ENCODE measurements around the gene PRR36.

DNA sequence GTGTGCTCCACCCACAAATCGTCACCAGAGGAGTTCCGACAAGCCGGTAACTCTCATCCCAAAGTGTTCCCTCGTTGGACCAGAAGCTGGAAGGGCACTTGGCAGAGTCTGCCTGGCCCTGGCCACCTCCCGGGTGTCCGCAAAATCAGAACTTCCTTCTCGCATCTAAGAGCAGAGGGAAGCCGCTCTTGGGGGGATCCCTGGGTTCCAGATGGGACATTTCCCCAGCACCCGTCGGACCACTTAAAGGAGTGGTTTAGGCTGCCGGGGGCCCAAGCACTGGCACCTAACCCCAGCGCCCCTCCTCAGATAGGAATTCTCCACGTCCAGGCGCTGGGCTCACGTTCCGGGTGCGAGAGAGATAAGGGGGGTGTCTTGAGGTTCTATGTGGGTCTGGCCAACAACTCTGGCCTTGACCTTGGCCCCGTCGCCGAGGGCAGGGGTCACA, 28.6 kb upstream of the PRR36 start:
- TF ChIP-seq, protein P1, sequence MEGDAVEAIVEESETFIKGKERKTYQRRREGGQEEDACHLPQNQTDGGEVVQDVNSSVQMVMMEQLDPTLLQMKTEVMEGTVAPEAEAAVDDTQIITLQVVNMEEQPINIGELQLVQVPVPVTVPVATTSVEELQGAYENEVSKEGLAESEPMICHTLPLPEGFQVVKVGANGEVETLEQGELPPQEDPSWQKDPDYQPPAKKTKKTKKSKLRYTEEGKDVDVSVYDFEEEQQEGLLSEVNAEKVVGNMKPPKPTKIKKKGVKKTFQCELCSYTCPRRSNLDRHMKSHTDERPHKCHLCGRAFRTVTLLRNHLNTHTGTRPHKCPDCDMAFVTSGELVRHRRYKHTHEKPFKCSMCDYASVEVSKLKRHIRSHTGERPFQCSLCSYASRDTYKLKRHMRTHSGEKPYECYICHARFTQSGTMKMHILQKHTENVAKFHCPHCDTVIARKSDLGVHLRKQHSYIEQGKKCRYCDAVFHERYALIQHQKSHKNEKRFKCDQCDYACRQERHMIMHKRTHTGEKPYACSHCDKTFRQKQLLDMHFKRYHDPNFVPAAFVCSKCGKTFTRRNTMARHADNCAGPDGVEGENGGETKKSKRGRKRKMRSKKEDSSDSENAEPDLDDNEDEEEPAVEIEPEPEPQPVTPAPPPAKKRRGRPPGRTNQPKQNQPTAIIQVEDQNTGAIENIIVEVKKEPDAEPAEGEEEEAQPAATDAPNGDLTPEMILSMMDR (IDR thresholded peaks at IDR 0.05), result no peak
- TF ChIP-seq POLR2A (IDR thresholded peaks at IDR 0.05) (no peak), EP300 (IDR thresholded peaks at IDR 0.05) (no peak), POLR2AphosphoS5 (IDR thresholded peaks at IDR 0.05) (no peak)

All from sigmoid colon (tissue), 4 donors.